ENCODE data around the gene LYPLAL1. TPM values are rescaled to one million over a fixed set of nuclear protein-coding genes. Genes with fewer than 3 reads are reported as not detected.

The LYPLAL1 gene
- polyA plus RNA-seq, 1 donor (not counting 4 experiments of a cell fraction or from before 2014, with no cell fraction given): 41.1 TPM

GRCh38 chr1:219160967-219161366 lies 12.7 kb upstream of the LYPLAL1 start:
- Histone ChIP-seq H3K4me3 (ENCODE audit: control insufficient read depth in 2 of 3, extremely low read depth in 1 of 3, insufficient read depth in 2 of 3, low read depth in 1 of 3, low read length in 3 of 3) (no peak overlapping the region), H3K36me3 (ENCODE audit: control insufficient read depth in 2 of 2, extremely low read depth in 1 of 2, insufficient read depth in 2 of 2, low read length in 2 of 2) (no peaks in the 10 kb centered on the region), H3K9me3 (ENCODE audit: control insufficient read depth, low read depth, low read length) (no peaks in the 10 kb centered on the region), H3K4me1 (ENCODE audit: control insufficient read depth, extremely low read depth, insufficient read depth, low read length) (no peaks in the 10 kb centered on the region), H3K9ac (ENCODE audit: control insufficient read depth, extremely low read depth, insufficient read depth, low read length) (no peak overlapping the region), H3K27me3 (ENCODE audit: control insufficient read depth, extremely low read depth, insufficient read depth, low read length) (no peaks in the 10 kb centered on the region), H3K4me2 (ENCODE audit: control insufficient read depth, extremely low read depth, insufficient read depth, low read depth, low read length) (no peak overlapping the region), H4K20me1 (ENCODE audit: control insufficient read depth, extremely low read depth, insufficient read depth, low read length) (no peaks in the 10 kb centered on the region), H2AFZ (ENCODE audit: control insufficient read depth, low read length) (no peak overlapping the region), H3K79me2 (ENCODE audit: control insufficient read depth, insufficient read depth, low read length) (no peaks in the 10 kb centered on the region), H3K9me1 (ENCODE audit: control insufficient read depth, extremely low read depth, insufficient read depth, low read length) (no peaks in the 10 kb centered on the region), H3K27ac (ENCODE audit: control insufficient read depth, insufficient read depth, low read length) (no peak overlapping the region)
- dilution Hi-C loops (cut with MboI; ENCODE audit: extremely low pct_ligation_motif_present, low sequenced_read_pairs): no loop called here
- TF ChIP-seq EZH2 (IDR thresholded peaks at IDR 0.05; ENCODE audit: low read length): no peak
- TF ChIP-seq, protein P1, sequence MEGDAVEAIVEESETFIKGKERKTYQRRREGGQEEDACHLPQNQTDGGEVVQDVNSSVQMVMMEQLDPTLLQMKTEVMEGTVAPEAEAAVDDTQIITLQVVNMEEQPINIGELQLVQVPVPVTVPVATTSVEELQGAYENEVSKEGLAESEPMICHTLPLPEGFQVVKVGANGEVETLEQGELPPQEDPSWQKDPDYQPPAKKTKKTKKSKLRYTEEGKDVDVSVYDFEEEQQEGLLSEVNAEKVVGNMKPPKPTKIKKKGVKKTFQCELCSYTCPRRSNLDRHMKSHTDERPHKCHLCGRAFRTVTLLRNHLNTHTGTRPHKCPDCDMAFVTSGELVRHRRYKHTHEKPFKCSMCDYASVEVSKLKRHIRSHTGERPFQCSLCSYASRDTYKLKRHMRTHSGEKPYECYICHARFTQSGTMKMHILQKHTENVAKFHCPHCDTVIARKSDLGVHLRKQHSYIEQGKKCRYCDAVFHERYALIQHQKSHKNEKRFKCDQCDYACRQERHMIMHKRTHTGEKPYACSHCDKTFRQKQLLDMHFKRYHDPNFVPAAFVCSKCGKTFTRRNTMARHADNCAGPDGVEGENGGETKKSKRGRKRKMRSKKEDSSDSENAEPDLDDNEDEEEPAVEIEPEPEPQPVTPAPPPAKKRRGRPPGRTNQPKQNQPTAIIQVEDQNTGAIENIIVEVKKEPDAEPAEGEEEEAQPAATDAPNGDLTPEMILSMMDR (optimal IDR thresholded peaks at IDR 0.05 in 1 of 3, IDR thresholded peaks at IDR 0.05 in 1 of 3, conservative IDR thresholded peaks at IDR 0.05 in 1 of 3; ENCODE audit: extremely low read depth in 1 of 3, insufficient read depth in 2 of 3, low read length in 3 of 3): no peak
- DNase-seq (ENCODE audit: low read depth, low spot score) (no peak), FAIRE-seq (no peak)

- no peak overlapping the region for H3K27ac ChIP-seq (ENCODE audit: control insufficient read depth, insufficient read depth, low read length)
- dilution Hi-C loops (cut with MboI; ENCODE audit: extremely low pct_ligation_motif_present, low sequenced_read_pairs): no loop called here
Observed at GRCh38 chr1:219161371-219161770, 12.3 kb upstream of the LYPLAL1 start.

More at GRCh38 chr1:219161371-219161770, 12.3 kb upstream of the LYPLAL1 start:
- no peak for TF ChIP-seq EZH2 (IDR thresholded peaks at IDR 0.05; ENCODE audit: low read length)
- TF ChIP-seq, protein P1 (optimal IDR thresholded peaks at IDR 0.05 in 1 of 3, IDR thresholded peaks at IDR 0.05 in 1 of 3, conservative IDR thresholded peaks at IDR 0.05 in 1 of 3; ENCODE audit: extremely low read depth in 1 of 3, insufficient read depth in 2 of 3, low read length in 3 of 3): no peak
- DNase-seq (ENCODE audit: low read depth, low spot score): no peak
- H3K79me2 ChIP-seq (ENCODE audit: control insufficient read depth, insufficient read depth, low read length): no peaks in the 10 kb centered on the region
- no peak overlapping the region for H3K9ac ChIP-seq (ENCODE audit: control insufficient read depth, extremely low read depth, insufficient read depth, low read length)
- FAIRE-seq: no peak
- H3K36me3 ChIP-seq (ENCODE audit: control insufficient read depth in 2 of 2, extremely low read depth in 1 of 2, insufficient read depth in 2 of 2, low read length in 2 of 2): no peaks in the 10 kb centered on the region
- no peaks in the 10 kb centered on the region for H3K27me3 ChIP-seq (ENCODE audit: control insufficient read depth, extremely low read depth, insufficient read depth, low read length)
- no peak overlapping the region for H3K4me2 ChIP-seq (ENCODE audit: control insufficient read depth, extremely low read depth, insufficient read depth, low read depth, low read length)
- H3K9me3 ChIP-seq (ENCODE audit: control insufficient read depth, low read depth, low read length): no peaks in the 10 kb centered on the region
- H2AFZ ChIP-seq (ENCODE audit: control insufficient read depth, low read length): no peak overlapping the region
- no peaks in the 10 kb centered on the region for H3K4me1 ChIP-seq (ENCODE audit: control insufficient read depth, extremely low read depth, insufficient read depth, low read length)
- H3K4me3 ChIP-seq (ENCODE audit: control insufficient read depth in 2 of 3, extremely low read depth in 1 of 3, insufficient read depth in 2 of 3, low read depth in 1 of 3, low read length in 3 of 3): no peak overlapping the region
- no peaks in the 10 kb centered on the region for H3K9me1 ChIP-seq (ENCODE audit: control insufficient read depth, extremely low read depth, insufficient read depth, low read length)
- no peaks in the 10 kb centered on the region for H4K20me1 ChIP-seq (ENCODE audit: control insufficient read depth, extremely low read depth, insufficient read depth, low read length)
